DND-41 (cell line): ENCODE results near the gene HECW1.

Experiments
- ATAC-seq: fragments of 200-7000 bp; cut with Tn5 transposase; 3 replicates; pipeline ENCODE4 v1.9.1; 2021; ENCODE audit warnings: low read depth; ENCODE audit not compliant: insufficient read depth
- DNase-seq: peaks from one replicate; pipeline ENCODE4 v3.0.0-alpha.2; 2020
- H2AFZ ChIP-seq: 2 replicates; pipeline ENCODE4 v1.6.0; 2012; ENCODE audit warnings: low read depth, low read length
- H3K27ac ChIP-seq: 2 replicates; pipeline ENCODE4 v1.5.1; 2012; ENCODE audit warnings: low read length, inconsistent platforms
- H3K27me3 ChIP-seq: fragments of 200-600 bp; sonication (generic); 2 replicates; pipeline ENCODE4 v1.6.0; 2012; ENCODE audit warnings: low read length, mild to moderate bottlenecking, inconsistent platforms; ENCODE audit not compliant: insufficient read depth, poor library complexity
- H3K36me3 ChIP-seq: 2 replicates; pipeline ENCODE4 v1.5.1; 2012; ENCODE audit warnings: low read length, inconsistent platforms; ENCODE audit not compliant: insufficient read depth
- H3K4me1 ChIP-seq: 2 replicates; pipeline ENCODE4 v1.5.1; 2012; ENCODE audit warnings: mild to moderate bottlenecking, low read length; ENCODE audit not compliant: insufficient read depth
- H3K4me2 ChIP-seq: 2 replicates; pipeline ENCODE4 v1.6.0; 2012; ENCODE audit warnings: mild to moderate bottlenecking, moderate library complexity, low read length, inconsistent platforms; ENCODE audit not compliant: insufficient read depth
- H3K4me3 ChIP-seq, 2 experiments: fragments of 200-600 bp in 1 of 2; shearing (Covaris generic) in 1 of 2; 2 replicates each; pipeline ENCODE4 v1.5.1; 2012 to 2016; ENCODE audit warnings: inconsistent platforms in 2 of 2, low read length in 2 of 2, mild to moderate bottlenecking in 2 of 2, low read depth in 1 of 2, moderate library complexity in 1 of 2
- H3K79me2 ChIP-seq: 2 replicates; pipeline ENCODE4 v1.6.0; 2012; ENCODE audit warnings: low read length, inconsistent platforms; ENCODE audit not compliant: insufficient read depth
- H3K9ac ChIP-seq: 2 replicates; pipeline ENCODE4 v1.6.0; 2012; ENCODE audit warnings: low read depth, mild to moderate bottlenecking, inconsistent platforms, low read length, moderate library complexity
- H3K9me3 ChIP-seq: 2 replicates; pipeline ENCODE4 v1.5.1; 2012; ENCODE audit warnings: low read length, moderate library complexity, mild to moderate bottlenecking, inconsistent platforms; ENCODE audit not compliant: insufficient read depth, severe bottlenecking
- H4K20me1 ChIP-seq: 2 replicates; pipeline ENCODE4 v1.6.0; 2012; ENCODE audit warnings: low read length; ENCODE audit not compliant: insufficient read depth
- CTCF ChIP-seq: IDR thresholded peaks from 2 replicates; pipeline ENCODE4 v1.5.1; 2012; ENCODE audit warnings: borderline replicate concordance, low read length, moderate library complexity, mild to moderate bottlenecking; ENCODE audit not compliant: poor library complexity, severe bottlenecking; ENCODE audit errors: extremely low read depth
- EZH2 ChIP-seq: IDR thresholded peaks from 3 replicates; pipeline ENCODE4 v1.6.1; 2012; ENCODE audit warnings: borderline replicate concordance, low read depth, mild to moderate bottlenecking, moderate library complexity, low read length, inconsistent platforms; ENCODE audit not compliant: severe bottlenecking

The HECW1 gene

DNA sequence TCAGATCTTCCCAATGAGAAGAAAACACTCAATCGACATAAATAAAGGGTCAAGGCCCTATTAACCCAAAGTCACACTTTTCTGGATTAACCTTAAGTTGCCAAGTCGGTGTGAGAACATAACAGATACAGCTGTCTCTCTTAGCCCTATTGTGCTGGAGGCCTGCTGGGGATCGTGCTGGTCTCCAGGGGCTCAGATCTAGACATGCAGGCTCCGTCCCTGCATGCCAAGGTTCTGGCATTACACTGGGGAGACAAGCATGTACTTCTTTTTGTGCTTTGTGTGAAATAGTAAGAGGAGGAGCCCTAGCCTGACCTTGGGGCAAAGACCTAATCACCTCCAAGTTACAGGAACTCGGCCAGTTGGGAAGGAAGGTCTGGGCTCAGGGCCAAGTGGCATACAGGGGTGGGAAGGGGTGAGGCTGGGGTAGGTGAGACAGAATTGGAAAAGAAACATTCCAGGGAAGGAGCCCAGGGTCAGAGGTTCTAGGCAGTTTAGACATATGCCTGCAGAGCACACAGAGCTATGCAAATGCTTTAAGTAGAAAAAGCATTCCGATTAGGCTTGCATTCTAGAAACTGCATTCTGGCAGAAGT lies 216.4 kb downstream of the HECW1 start:
- Histone ChIP-seq H3K9me3 (no peaks in the 10 kb centered on the region), H3K36me3 (no peaks in the 10 kb centered on the region), H4K20me1 (no peaks in the 10 kb centered on the region), H3K79me2 (no peaks in the 10 kb centered on the region), H2AFZ (no peak overlapping the region), H3K4me3 (no peak overlapping the region), H3K4me2 (no peak overlapping the region), H3K27me3 (no peaks in the 10 kb centered on the region), H3K9ac (no peak overlapping the region), H3K4me1 (no peaks in the 10 kb centered on the region), H3K27ac (no peak overlapping the region)
- no peak for ATAC-seq
- TF ChIP-seq CTCF = no peak
- TF ChIP-seq EZH2 = no peak
- no peak for DNase-seq

DNA sequence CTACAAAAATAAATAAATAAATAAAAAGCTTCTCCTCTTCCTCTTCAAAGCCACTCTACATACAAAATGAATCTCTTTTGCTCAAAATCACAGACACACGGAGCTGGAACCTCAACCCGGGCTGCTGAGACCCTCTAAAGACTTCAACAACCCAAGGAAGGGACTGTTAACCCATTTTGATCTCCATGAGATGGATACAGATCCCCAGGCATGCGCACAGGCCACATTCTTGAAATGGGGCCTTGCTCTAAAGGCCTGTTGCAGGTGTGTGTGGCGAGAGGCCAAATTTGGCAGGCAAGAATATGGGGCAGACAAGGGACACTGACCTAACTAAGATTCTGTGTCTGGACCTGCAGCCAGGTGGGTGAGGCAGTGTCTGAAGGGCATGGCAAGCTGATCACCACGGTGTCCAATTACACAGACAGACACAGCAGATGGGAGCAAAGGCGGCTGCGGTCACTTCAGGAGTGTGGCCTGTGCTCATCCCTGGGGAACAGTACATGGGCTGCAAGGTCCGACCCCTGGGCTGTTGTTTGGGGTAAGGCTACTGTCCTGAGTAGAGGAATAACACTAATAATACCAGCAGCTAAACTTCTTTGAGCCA lies 219.8 kb downstream of the HECW1 start:
- DNase-seq (no peak), ATAC-seq (no peak)
- no peak overlapping the region for H3K27ac ChIP-seq
- no peaks in the 10 kb centered on the region for H3K79me2 ChIP-seq
- H3K9me3 ChIP-seq = no peaks in the 10 kb centered on the region
- H3K4me2 ChIP-seq = no peak overlapping the region
- no peak overlapping the region for H3K4me3 ChIP-seq
- no peak overlapping the region for H2AFZ ChIP-seq
- no peak overlapping the region for H3K9ac ChIP-seq
- H3K27me3 ChIP-seq = no peaks in the 10 kb centered on the region
- no peaks in the 10 kb centered on the region for H4K20me1 ChIP-seq
- no peak for TF ChIP-seq EZH2
- TF ChIP-seq CTCF = no peak
- H3K4me1 ChIP-seq = no peaks in the 10 kb centered on the region
- no peaks in the 10 kb centered on the region for H3K36me3 ChIP-seq

DNA sequence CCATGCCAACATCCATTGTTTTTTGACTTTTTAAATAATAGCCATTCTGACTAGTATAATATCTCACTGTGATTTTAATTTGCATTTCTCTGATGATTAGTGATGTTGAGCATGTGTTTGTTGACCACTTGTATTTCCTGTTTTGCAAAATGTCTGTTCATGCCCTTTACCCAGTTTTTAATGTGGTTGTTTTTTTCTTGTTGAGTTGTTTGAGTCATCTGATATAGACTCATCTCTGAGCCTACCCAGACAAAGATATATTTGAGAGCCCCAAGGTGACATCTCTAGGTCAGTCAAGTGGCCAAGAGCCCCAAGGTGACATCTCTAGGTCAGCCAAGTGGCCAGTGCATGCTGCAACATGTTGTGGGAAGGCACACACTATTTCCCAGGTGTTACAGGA lies 224.7 kb downstream of the HECW1 start:
- H3K9me3 ChIP-seq = no peaks in the 10 kb centered on the region
- ATAC-seq (no peak), DNase-seq (no peak)
- no peaks in the 10 kb centered on the region for H3K27me3 ChIP-seq
- no peaks in the 10 kb centered on the region for H3K36me3 ChIP-seq
- H4K20me1 ChIP-seq = no peaks in the 10 kb centered on the region
- TF ChIP-seq CTCF (no peak), EZH2 (no peak)
- no peaks in the 10 kb centered on the region for H3K4me1 ChIP-seq
- no peaks in the 10 kb centered on the region for H3K79me2 ChIP-seq
- no peak overlapping the region for H3K4me3 ChIP-seq
- H2AFZ ChIP-seq = no peak overlapping the region
- H3K9ac ChIP-seq = no peak overlapping the region
- no peak overlapping the region for H3K4me2 ChIP-seq
- no peak overlapping the region for H3K27ac ChIP-seq
